Keratinocyte (primary cell): ENCODE measurements around the gene ADCY5. TPM values are rescaled to one million over a fixed set of nuclear protein-coding genes. Genes with fewer than 3 reads are reported as not detected.

ENCODE experiments used
- DNase-seq: peaks from one replicate; pipeline ENCODE4 v3.0.0-alpha.2; 2011; ENCODE audit warnings: low read depth, missing footprints, low spot score
- FAIRE-seq: peaks from 2 replicates; lab custom pipeline; 2011; peaks lifted over from hg19 to GRCh38; lab: Jason Lieb, UNC
- H2AFZ ChIP-seq: 2 replicates; pipeline ENCODE4 v1.6.0; 2012; ENCODE audit warnings: low read length, control low read depth, inconsistent platforms; ENCODE audit not compliant: control insufficient read depth
- H3K27ac ChIP-seq: 2 replicates; pipeline ENCODE4 v1.5.1; 2011; ENCODE audit warnings: low read length; ENCODE audit not compliant: control insufficient read depth, insufficient read depth
- H3K27me3 ChIP-seq: 3 replicates; pipeline ENCODE4 v1.6.0; 2011; ENCODE audit warnings: low read length; ENCODE audit not compliant: control insufficient read depth, insufficient read depth; ENCODE audit errors: extremely low read depth
- H3K36me3 ChIP-seq, 2 experiments: 2 replicates in 1 of 2; 3 replicates in 1 of 2; pipeline ENCODE4 v1.5.1; 2011; ENCODE audit warnings: low read length in 2 of 2, mild to moderate bottlenecking in 1 of 2; ENCODE audit not compliant: control insufficient read depth in 2 of 2, insufficient read depth in 2 of 2; ENCODE audit errors: extremely low read depth in 1 of 2
- H3K4me1 ChIP-seq: 3 replicates; pipeline ENCODE4 v1.5.1; 2011; ENCODE audit warnings: low read length; ENCODE audit not compliant: control insufficient read depth, insufficient read depth; ENCODE audit errors: extremely low read depth
- H3K4me2 ChIP-seq: 3 replicates; pipeline ENCODE4 v1.6.0; 2011; ENCODE audit warnings: low read depth, low read length; ENCODE audit not compliant: control insufficient read depth, insufficient read depth; ENCODE audit errors: extremely low read depth
- H3K4me3 ChIP-seq, 3 experiments: fragments of 200-600 bp in 1 of 3; sonication (generic) in 1 of 3; 2 replicates in 2 of 3; 3 replicates in 1 of 3; pipeline ENCODE4 v1.5.1; 2011 to 2016; ENCODE audit warnings: low read length in 3 of 3, mild to moderate bottlenecking in 3 of 3, control low read depth in 2 of 3, inconsistent platforms in 1 of 3, low read depth in 1 of 3, mixed read lengths in 1 of 3, mixed run types in 1 of 3, moderate library complexity in 1 of 3; ENCODE audit not compliant: control insufficient read depth in 2 of 3, insufficient read depth in 2 of 3; ENCODE audit errors: extremely low read depth in 1 of 3
- H3K79me2 ChIP-seq: 2 replicates; pipeline ENCODE4 v1.6.0; 2012; ENCODE audit warnings: low read length; ENCODE audit not compliant: control insufficient read depth, insufficient read depth
- H3K9ac ChIP-seq: 3 replicates; pipeline ENCODE4 v1.6.0; 2011; ENCODE audit warnings: low read length; ENCODE audit not compliant: control insufficient read depth, insufficient read depth; ENCODE audit errors: extremely low read depth
- H3K9me1 ChIP-seq: 3 replicates; pipeline ENCODE4 v1.6.0; 2011; ENCODE audit warnings: low read length; ENCODE audit not compliant: control insufficient read depth, insufficient read depth; ENCODE audit errors: extremely low read depth
- H3K9me3 ChIP-seq: 2 replicates; pipeline ENCODE4 v1.5.1; 2012; ENCODE audit warnings: low read depth, low read length; ENCODE audit not compliant: control insufficient read depth
- H4K20me1 ChIP-seq: 3 replicates; pipeline ENCODE4 v1.6.0; 2011; ENCODE audit warnings: low read length; ENCODE audit not compliant: control insufficient read depth, insufficient read depth; ENCODE audit errors: extremely low read depth
- CTCF ChIP-seq, 3 experiments: IDR thresholded peaks in 1 of 3; conservative IDR thresholded peaks in 1 of 3; optimal IDR thresholded peaks in 1 of 3; 2 replicates in 2 of 3; 3 replicates in 1 of 3; pipeline versions ENCODE3 to v1.5.1; 2011; ENCODE audit warnings: low read length in 3 of 3, mild to moderate bottlenecking in 3 of 3, moderate library complexity in 2 of 3, control low read depth in 1 of 3, inconsistent platforms in 1 of 3; ENCODE audit not compliant: insufficient read depth in 2 of 3; ENCODE audit errors: extremely low read depth in 1 of 3
- EZH2 ChIP-seq: IDR thresholded peaks from one replicate; pipeline ENCODE4 v1.6.1; 2012; ENCODE audit warnings: inconsistent platforms, mild to moderate bottlenecking, low read length, moderate library complexity
- dilution Hi-C: fragments of 300-500 bp; cut with MboI; formaldehyde crosslinking; loops from one replicate; pipeline ENCODE4 v1.7.0; 2020; ENCODE audit warnings: low sequenced_read_pairs; ENCODE audit not compliant: extremely low pct_ligation_motif_present
- polyA plus RNA-seq, 5 experiments: library from polyadenylated mRNA; depleted of rRNA in 3 of 5; stranded (reverse) in 3 of 5; stranded (forward) in 1 of 5; unstranded in 1 of 5; fragments of >200 nt; gene quantifications; 1 replicate in 1 of 5; 2 replicates in 3 of 5; 3 replicates in 1 of 5; pipeline versions ENCODE4 v1.2.1 to v1.2.3, GENCODE V29; 2011 to 2012; ENCODE audit warnings: missing spikeins in 2 of 5, low read depth in 1 of 5, low replicate concordance in 1 of 5

Gene ADCY5
- polyA plus RNA-seq, 1 donor (not counting 4 experiments of a cell fraction or from before 2014, with no cell fraction given) = not detected

- Histone ChIP-seq H3K9me1 (no peaks in the 10 kb centered on the region), H3K9ac (no peak overlapping the region), H3K27ac (no peak overlapping the region), H4K20me1 (no peaks in the 10 kb centered on the region), H3K4me1 (no peaks in the 10 kb centered on the region), H3K9me3 (no peaks in the 10 kb centered on the region), H2AFZ (no peak overlapping the region), H3K4me2 (no peak overlapping the region), H3K4me3 (no peak overlapping the region), H3K79me2 (no peaks in the 10 kb centered on the region), H3K36me3 (no peaks in the 10 kb centered on the region), H3K27me3 (no peaks in the 10 kb centered on the region)
- TF ChIP-seq EZH2 (no peak), CTCF (optimal IDR thresholded peaks at IDR 0.05 in 1 of 3, IDR thresholded peaks at IDR 0.05 in 1 of 3, conservative IDR thresholded peaks at IDR 0.05 in 1 of 3; ENCODE audit: extremely low read depth in 1 of 3, insufficient read depth in 2 of 3, low read length in 3 of 3) (no peak)
- FAIRE-seq (no peak), DNase-seq (no peak)
- dilution Hi-C loops = no loop called here
These were observed 167.5 kb downstream of the ADCY5 start for GRCh38 chr3:123281406-123281805.

GRCh38 chr3:123279121-123279520 lies 169.8 kb downstream of the ADCY5 start:
- Histone ChIP-seq H3K9me1 (no peaks in the 10 kb centered on the region), H2AFZ (no peak overlapping the region), H3K4me1 (no peaks in the 10 kb centered on the region), H3K27ac (no peak overlapping the region), H4K20me1 (no peaks in the 10 kb centered on the region), H3K9ac (no peak overlapping the region), H3K4me2 (no peak overlapping the region), H3K27me3 (no peaks in the 10 kb centered on the region), H3K9me3 (no peaks in the 10 kb centered on the region), H3K36me3 (no peaks in the 10 kb centered on the region), H3K79me2 (no peaks in the 10 kb centered on the region), H3K4me3 (no peak overlapping the region)
- TF ChIP-seq EZH2 (no peak), CTCF (optimal IDR thresholded peaks at IDR 0.05 in 1 of 3, IDR thresholded peaks at IDR 0.05 in 1 of 3, conservative IDR thresholded peaks at IDR 0.05 in 1 of 3; ENCODE audit: extremely low read depth in 1 of 3, insufficient read depth in 2 of 3, low read length in 3 of 3) (no peak)
- no peak for DNase-seq
- dilution Hi-C loops = no loop called here
- FAIRE-seq = no peak
